ENCODE results near the gene CNTF.

GRCh38 chr11:58609723-58610122 lies 12.7 kb upstream of the CNTF start:
- TF ChIP-seq CTCF (conservative IDR thresholded peaks at IDR 0.05; ENCODE audit: low read depth, low read length): no peak
- no peak for TF ChIP-seq EZH2 (IDR thresholded peaks at IDR 0.05; ENCODE audit: low read length, unreplicated experiment)
